Ishikawa (cell line): Measurements from ENCODE around the gene TMEM11.

Source experiments
- CREB1 ChIP-seq: IDR thresholded peaks from 2 replicates; pipeline ENCODE4 v1.6.1; 2012; ENCODE audit warnings: low read depth
- FOXM1 ChIP-seq: IDR thresholded peaks from 2 replicates; pipeline ENCODE4 v1.6.1; 2012; ENCODE audit warnings: low read depth, borderline replicate concordance
- REST ChIP-seq: IDR thresholded peaks from 2 replicates; pipeline ENCODE4 v1.6.1; 2012; ENCODE audit warnings: low read depth, mild to moderate bottlenecking
- TAF1 ChIP-seq: IDR thresholded peaks from 2 replicates; pipeline ENCODE4 v1.6.1; 2012; ENCODE audit warnings: low read depth, mild to moderate bottlenecking
- TCF12 ChIP-seq: IDR thresholded peaks from 2 replicates; pipeline ENCODE4 v1.6.1; 2012; ENCODE audit warnings: low read depth
- ZBTB7A ChIP-seq: IDR thresholded peaks from 2 replicates; pipeline ENCODE4 v1.6.1; 2012; ENCODE audit warnings: low read depth
- TF ChIP-seq, protein P1 (sequence below): IDR thresholded peaks from 2 replicates; pipeline ENCODE4 v1.6.1; 2012

- TF ChIP-seq ZBTB7A = no peak
- TF ChIP-seq TAF1 = no peak
- TF ChIP-seq, protein P1, sequence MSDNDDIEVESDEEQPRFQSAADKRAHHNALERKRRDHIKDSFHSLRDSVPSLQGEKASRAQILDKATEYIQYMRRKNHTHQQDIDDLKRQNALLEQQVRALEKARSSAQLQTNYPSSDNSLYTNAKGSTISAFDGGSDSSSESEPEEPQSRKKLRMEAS = no peak
- TF ChIP-seq CREB1 = no peak
- TF ChIP-seq REST = no peak
- TF ChIP-seq FOXM1 = no peak
- no peak for TF ChIP-seq TCF12
Measured at GRCh38 chr17:21249086-21249795, 35.3 kb upstream of the TMEM11 start.
